H1 (cell line): Measurements from ENCODE around the gene ACP2. TPM values are rescaled to one million over a fixed set of nuclear protein-coding genes. Genes with fewer than 3 reads are reported as not detected.

ENCODE experiments used
- BCL11A ChIP-seq, 2 experiments: IDR thresholded peaks; one replicate each; pipeline ENCODE4 v1.6.1; 2011; ENCODE audit warnings: low read depth in 2 of 2, low read length in 2 of 2, mild to moderate bottlenecking in 2 of 2
- CEBPB ChIP-seq: IDR thresholded peaks from 2 replicates; pipeline ENCODE4 v1.6.1; 2012; ENCODE audit warnings: low read depth, low read length
- CHD7 ChIP-seq: fragments of 300-600 bp; sonication (generic); IDR thresholded peaks from 2 replicates; pipeline ENCODE4 v1.7.1; 2012; ENCODE audit warnings: low read length, moderate library complexity, mild to moderate bottlenecking, inconsistent platforms; ENCODE audit not compliant: insufficient replicate concordance
- EP300 ChIP-seq, 2 experiments: IDR thresholded peaks; 1 replicate in 1 of 2; 2 replicates in 1 of 2; pipeline ENCODE4 v1.6.1; 2011 to 2012; ENCODE audit warnings: low read depth in 2 of 2, low read length in 2 of 2, mild to moderate bottlenecking in 2 of 2, borderline replicate concordance in 1 of 2, inconsistent platforms in 1 of 2, moderate library complexity in 1 of 2
- GABPA ChIP-seq: IDR thresholded peaks from 2 replicates; pipeline ENCODE4 v1.6.1; 2011; ENCODE audit warnings: mild to moderate bottlenecking, low read length, moderate library complexity, borderline replicate concordance; ENCODE audit not compliant: insufficient read depth
- KDM4A ChIP-seq: IDR thresholded peaks from one replicate; pipeline ENCODE4 v1.7.1; 2012; ENCODE audit warnings: low read depth, mild to moderate bottlenecking, moderate library complexity, low read length, inconsistent platforms; ENCODE audit not compliant: severe bottlenecking
- MAX ChIP-seq: IDR thresholded peaks from 2 replicates; pipeline ENCODE4 v1.6.1; 2012; ENCODE audit warnings: inconsistent platforms
- POU5F1 ChIP-seq: IDR thresholded peaks from 2 replicates; pipeline ENCODE4 v1.6.1; 2011; ENCODE audit warnings: low read depth, mild to moderate bottlenecking, low read length, moderate library complexity
- RBBP5 ChIP-seq: IDR thresholded peaks from 2 replicates; pipeline ENCODE4 v1.7.1; 2012; ENCODE audit warnings: low read depth, mild to moderate bottlenecking, inconsistent platforms, low read length, moderate library complexity, borderline replicate concordance
- USF2 ChIP-seq: IDR thresholded peaks from 2 replicates; pipeline ENCODE4 v1.6.1; 2011; ENCODE audit warnings: low read length, improper control_type of control experiment
- polyA plus RNA-seq, 7 experiments: library from polyadenylated mRNA; depleted of rRNA in 3 of 7; stranded (reverse) in 5 of 7; unstranded in 2 of 7; fragments of >200 nt in 5 of 7; fragments of 200-250 nt in 2 of 7; gene quantifications; 1 replicate in 5 of 7; 2 replicates in 1 of 7; 4 replicates in 1 of 7; pipeline versions ENCODE4 v1.2.1 to v1.2.3, GENCODE V29; 2011 to 2013; ENCODE audit warnings: missing spikeins in 2 of 7, mixed read lengths in 2 of 7
- total RNA-seq: library from RNA; stranded (reverse); fragmentation: NEBNext Ultra II Directional; extraction: Animal tissue kit (Norgen Biotek cat#: 25700); gene quantifications from 2 replicates; pipeline ENCODE4 v1.2.1, GENCODE V29; 2021

The ACP2 gene
- total and polyA plus RNA-seq, 2 of the 8 experiments (the other 6 are each of a cell fraction or from before 2014, with no cell fraction given): 17.8 to 19.8 TPM

- no peak for TF ChIP-seq CHD7
- no peak for TF ChIP-seq CEBPB
- TF ChIP-seq RBBP5: no peak
- TF ChIP-seq MAX: no peak
- TF ChIP-seq POU5F1: no peak
- TF ChIP-seq GABPA: no peak
- TF ChIP-seq USF2: no peak
- no peak for TF ChIP-seq BCL11A (IDR thresholded peaks at IDR 0.05; ENCODE audit: low read depth in 2 of 2, low read length in 2 of 2)
- TF ChIP-seq KDM4A: no peak
- TF ChIP-seq EP300 (IDR thresholded peaks at IDR 0.05; ENCODE audit: borderline replicate concordance in 1 of 2, low read depth in 2 of 2, low read length in 2 of 2): no peak
Measured at GRCh38 chr11:47247502-47247901, 1.1 kb downstream of the ACP2 start (continued).
